ENCODE data around the gene MRPL50. TPM values are rescaled to one million over a fixed set of nuclear protein-coding genes. Genes with fewer than 3 reads are reported as not detected.

Gene MRPL50
- total and polyA plus RNA-seq, 2 experiments from 2014 or later: 25.5 to 59.0 TPM

DNA sequence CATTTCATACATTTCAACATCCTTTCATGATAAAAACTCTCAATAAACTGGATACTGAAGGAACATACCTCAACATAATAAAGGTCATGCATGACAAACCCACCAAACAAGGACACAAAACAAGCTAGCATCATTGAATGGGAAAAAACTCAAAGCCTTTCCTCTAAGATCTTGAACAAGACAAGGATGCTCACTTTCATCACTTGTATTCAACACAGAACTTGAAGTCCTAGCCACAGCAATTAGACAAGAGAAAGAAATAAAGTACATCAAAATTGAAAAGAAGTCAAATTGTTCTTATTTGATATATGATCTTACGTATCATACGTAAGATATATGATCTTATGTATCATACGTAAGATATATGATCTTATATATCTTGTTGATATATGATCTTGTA, 5.3 kb downstream of the MRPL50 start:
- no peaks in the 10 kb centered on the region for H3K27me3 ChIP-seq (ENCODE audit: insufficient read depth)
- TF ChIP-seq CREB1 (CRISPR knock-in tag; IDR thresholded peaks at IDR 0.05; ENCODE audit: low read depth) (no peak), ZNF114 (CRISPR knock-in tag; IDR thresholded peaks at IDR 0.05) (no peak), ZNF331 (CRISPR knock-in tag; IDR thresholded peaks at IDR 0.05; ENCODE audit: low read depth) (no peak), EZH2phosphoT487 (IDR thresholded peaks at IDR 0.05; ENCODE audit: unreplicated experiment) (no peak), JUNB (IDR thresholded peaks at IDR 0.05; ENCODE audit: unreplicated experiment) (no peak), POLR2AphosphoS5 (IDR thresholded peaks at IDR 0.05; ENCODE audit: low read depth) (no peak), STAT1 (IDR thresholded peaks at IDR 0.05; ENCODE audit: unreplicated experiment) (no peak)
- TF ChIP-seq, protein P1, sequence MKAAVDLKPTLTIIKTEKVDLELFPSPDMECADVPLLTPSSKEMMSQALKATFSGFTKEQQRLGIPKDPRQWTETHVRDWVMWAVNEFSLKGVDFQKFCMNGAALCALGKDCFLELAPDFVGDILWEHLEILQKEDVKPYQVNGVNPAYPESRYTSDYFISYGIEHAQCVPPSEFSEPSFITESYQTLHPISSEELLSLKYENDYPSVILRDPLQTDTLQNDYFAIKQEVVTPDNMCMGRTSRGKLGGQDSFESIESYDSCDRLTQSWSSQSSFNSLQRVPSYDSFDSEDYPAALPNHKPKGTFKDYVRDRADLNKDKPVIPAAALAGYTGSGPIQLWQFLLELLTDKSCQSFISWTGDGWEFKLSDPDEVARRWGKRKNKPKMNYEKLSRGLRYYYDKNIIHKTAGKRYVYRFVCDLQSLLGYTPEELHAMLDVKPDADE (IDR thresholded peaks at IDR 0.05): no peak
- TF ChIP-seq, protein P2, sequence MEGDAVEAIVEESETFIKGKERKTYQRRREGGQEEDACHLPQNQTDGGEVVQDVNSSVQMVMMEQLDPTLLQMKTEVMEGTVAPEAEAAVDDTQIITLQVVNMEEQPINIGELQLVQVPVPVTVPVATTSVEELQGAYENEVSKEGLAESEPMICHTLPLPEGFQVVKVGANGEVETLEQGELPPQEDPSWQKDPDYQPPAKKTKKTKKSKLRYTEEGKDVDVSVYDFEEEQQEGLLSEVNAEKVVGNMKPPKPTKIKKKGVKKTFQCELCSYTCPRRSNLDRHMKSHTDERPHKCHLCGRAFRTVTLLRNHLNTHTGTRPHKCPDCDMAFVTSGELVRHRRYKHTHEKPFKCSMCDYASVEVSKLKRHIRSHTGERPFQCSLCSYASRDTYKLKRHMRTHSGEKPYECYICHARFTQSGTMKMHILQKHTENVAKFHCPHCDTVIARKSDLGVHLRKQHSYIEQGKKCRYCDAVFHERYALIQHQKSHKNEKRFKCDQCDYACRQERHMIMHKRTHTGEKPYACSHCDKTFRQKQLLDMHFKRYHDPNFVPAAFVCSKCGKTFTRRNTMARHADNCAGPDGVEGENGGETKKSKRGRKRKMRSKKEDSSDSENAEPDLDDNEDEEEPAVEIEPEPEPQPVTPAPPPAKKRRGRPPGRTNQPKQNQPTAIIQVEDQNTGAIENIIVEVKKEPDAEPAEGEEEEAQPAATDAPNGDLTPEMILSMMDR (conservative IDR thresholded peaks at IDR 0.05; ENCODE audit: low read depth in 2 of 2): no peak
- TF ChIP-seq, protein P3, sequence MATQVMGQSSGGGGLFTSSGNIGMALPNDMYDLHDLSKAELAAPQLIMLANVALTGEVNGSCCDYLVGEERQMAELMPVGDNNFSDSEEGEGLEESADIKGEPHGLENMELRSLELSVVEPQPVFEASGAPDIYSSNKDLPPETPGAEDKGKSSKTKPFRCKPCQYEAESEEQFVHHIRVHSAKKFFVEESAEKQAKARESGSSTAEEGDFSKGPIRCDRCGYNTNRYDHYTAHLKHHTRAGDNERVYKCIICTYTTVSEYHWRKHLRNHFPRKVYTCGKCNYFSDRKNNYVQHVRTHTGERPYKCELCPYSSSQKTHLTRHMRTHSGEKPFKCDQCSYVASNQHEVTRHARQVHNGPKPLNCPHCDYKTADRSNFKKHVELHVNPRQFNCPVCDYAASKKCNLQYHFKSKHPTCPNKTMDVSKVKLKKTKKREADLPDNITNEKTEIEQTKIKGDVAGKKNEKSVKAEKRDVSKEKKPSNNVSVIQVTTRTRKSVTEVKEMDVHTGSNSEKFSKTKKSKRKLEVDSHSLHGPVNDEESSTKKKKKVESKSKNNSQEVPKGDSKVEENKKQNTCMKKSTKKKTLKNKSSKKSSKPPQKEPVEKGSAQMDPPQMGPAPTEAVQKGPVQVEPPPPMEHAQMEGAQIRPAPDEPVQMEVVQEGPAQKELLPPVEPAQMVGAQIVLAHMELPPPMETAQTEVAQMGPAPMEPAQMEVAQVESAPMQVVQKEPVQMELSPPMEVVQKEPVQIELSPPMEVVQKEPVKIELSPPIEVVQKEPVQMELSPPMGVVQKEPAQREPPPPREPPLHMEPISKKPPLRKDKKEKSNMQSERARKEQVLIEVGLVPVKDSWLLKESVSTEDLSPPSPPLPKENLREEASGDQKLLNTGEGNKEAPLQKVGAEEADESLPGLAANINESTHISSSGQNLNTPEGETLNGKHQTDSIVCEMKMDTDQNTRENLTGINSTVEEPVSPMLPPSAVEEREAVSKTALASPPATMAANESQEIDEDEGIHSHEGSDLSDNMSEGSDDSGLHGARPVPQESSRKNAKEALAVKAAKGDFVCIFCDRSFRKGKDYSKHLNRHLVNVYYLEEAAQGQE (IDR thresholded peaks at IDR 0.05; ENCODE audit: unreplicated experiment): no peak
- H4K20me1 ChIP-seq (replicated peaks; ENCODE audit: insufficient read depth): peaks cover 38% of the 10 kb centered on the region
- Mint-ChIP-seq H3K9me3 (peaks cover 17% of the 10 kb centered on the region), H3K4me3 (no peak overlapping the region), H3K27ac (no peak overlapping the region), H3K27me3 (ENCODE audit: insufficient read depth, low read depth, poor library complexity) (no peaks in the 10 kb centered on the region), H3K4me1 (peaks cover 3% of the 10 kb centered on the region; the same call in 2 of the 3 replicates), H3K36me3 (ENCODE audit: low read depth) (peaks cover 86% of the 10 kb centered on the region)
- peaks cover 79% of the 10 kb centered on the region for H3K79me2 ChIP-seq (replicated peaks; ENCODE audit: insufficient read depth)
- H3K4me2 ChIP-seq: no peak overlapping the region
- no peak overlapping the region for H3K4me3 ChIP-seq
- H3K9me2 ChIP-seq (ENCODE audit: insufficient read depth): no peaks in the 10 kb centered on the region
- peaks cover 25% of the 10 kb centered on the region for H3K36me3 ChIP-seq (ENCODE audit: insufficient read depth)
- DNase-seq (ENCODE audit: low spot score) (no peak), ATAC-seq (no peak)
- peaks cover 8% of the 10 kb centered on the region; the same call in 1 of the 2 replicates for H3K4me1 ChIP-seq (ENCODE audit: insufficient read depth)
- H3F3A ChIP-seq (replicated peaks; ENCODE audit: low read depth): peaks cover 6% of the 10 kb centered on the region; the same call in 1 of the 2 replicates
- no peak overlapping the region for H2AFZ ChIP-seq
- no peak overlapping the region for H3K27ac ChIP-seq (ENCODE audit: low read depth)

Measured in GM23338 (cell line).